Measurements from ENCODE around the gene HSD11B2. TPM values are rescaled to one million over a fixed set of nuclear protein-coding genes. Genes with fewer than 3 reads are reported as not detected.

The HSD11B2 gene
- total RNA-seq, 1 experiment from 2014 or later: not detected

GRCh38 chr16:67441271-67441753 lies 10.4 kb downstream of the HSD11B2 start:
- no peaks in the 10 kb centered on the region for H3K9me3 ChIP-seq (replicated peaks)
- peaks cover 39% of the 10 kb centered on the region for H3K36me3 ChIP-seq
- DNase-seq (ENCODE audit: low read depth in 1 of 2, low spot score in 2 of 2): no peak
- no peak overlapping the region for H3K27ac ChIP-seq
- no peaks in the 10 kb centered on the region for H3K4me1 ChIP-seq (replicated peaks)
- H3K4me3 ChIP-seq: no peak overlapping the region
- no peaks in the 10 kb centered on the region for H3K27me3 ChIP-seq (replicated peaks)

DNA sequence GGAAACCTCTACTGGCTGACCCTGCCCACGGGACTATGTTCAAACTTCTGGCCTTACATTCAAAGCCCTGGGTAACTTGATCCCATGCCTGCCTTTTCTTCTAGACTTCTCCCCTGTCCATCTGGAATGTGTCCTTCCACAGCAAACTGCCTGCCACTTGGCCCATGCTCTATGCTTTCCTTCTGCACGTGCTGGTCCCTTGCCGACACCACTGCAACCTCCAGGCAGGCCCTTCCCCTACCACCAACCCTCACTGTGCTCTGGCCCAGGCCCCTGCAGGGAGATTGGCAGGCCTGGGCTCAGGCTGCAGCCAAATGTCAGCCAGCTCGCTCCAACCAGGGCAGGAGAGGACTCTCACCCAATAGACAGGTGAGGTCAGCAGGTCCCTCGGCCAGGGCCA lies 11.0 kb downstream of the HSD11B2 start:
- Histone ChIP-seq H3K4me3 (no peak overlapping the region), H3K27ac (no peak overlapping the region), H3K27me3 (replicated peaks) (no peaks in the 10 kb centered on the region), H3K4me1 (replicated peaks) (no peaks in the 10 kb centered on the region), H3K36me3 (peaks cover 36% of the 10 kb centered on the region), H3K9me3 (replicated peaks) (no peaks in the 10 kb centered on the region)
- DNase-seq (ENCODE audit: low read depth in 1 of 2, low spot score in 2 of 2): no peak

- DNase-seq (ENCODE audit: low read depth in 1 of 2, low spot score in 2 of 2): no peak
- no peaks in the 10 kb centered on the region for H3K27me3 ChIP-seq (replicated peaks)
- no peaks in the 10 kb centered on the region for H3K9me3 ChIP-seq (replicated peaks)
- H3K4me3 ChIP-seq: no peak overlapping the region
- no peaks in the 10 kb centered on the region for H3K4me1 ChIP-seq (replicated peaks)
- no peak overlapping the region for H3K27ac ChIP-seq
- peaks cover 34% of the 10 kb centered on the region for H3K36me3 ChIP-seq
These were observed 11.8 kb downstream of the HSD11B2 start for GRCh38 chr16:67442581-67443255.

DNA sequence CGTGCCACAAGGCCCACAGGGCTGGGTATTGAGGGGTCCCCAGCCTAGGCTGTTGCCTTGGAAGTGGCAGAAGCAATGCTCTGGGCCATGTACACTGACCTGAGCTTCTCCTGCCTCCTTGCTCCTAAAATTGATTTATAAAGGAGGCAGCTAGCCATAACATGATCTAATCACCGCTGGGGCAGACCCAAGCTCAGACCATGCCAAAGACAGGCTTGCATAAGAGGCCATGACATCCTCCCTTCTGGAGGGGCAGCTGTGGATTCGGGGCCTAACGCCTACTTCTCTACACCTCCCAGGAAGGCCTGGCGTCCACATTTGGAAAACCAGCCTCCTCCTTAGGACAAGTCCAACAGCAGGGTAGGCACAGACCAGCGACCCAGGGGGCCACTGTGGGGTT lies 12.3 kb downstream of the HSD11B2 start:
- H3K4me3 ChIP-seq: no peak overlapping the region
- no peaks in the 10 kb centered on the region for H3K9me3 ChIP-seq (replicated peaks)
- peaks cover 28% of the 10 kb centered on the region for H3K36me3 ChIP-seq
- no peaks in the 10 kb centered on the region for H3K27me3 ChIP-seq (replicated peaks)
- no peak for DNase-seq (ENCODE audit: low read depth in 1 of 2, low spot score in 2 of 2)
- no peak overlapping the region for H3K27ac ChIP-seq
- no peaks in the 10 kb centered on the region for H3K4me1 ChIP-seq (replicated peaks)

GRCh38 chr16:67444259-67445125 lies 13.6 kb downstream of the HSD11B2 start:
- H3K36me3 ChIP-seq: peaks cover 18% of the 10 kb centered on the region
- no peak overlapping the region for H3K27ac ChIP-seq
- no peaks in the 10 kb centered on the region for H3K27me3 ChIP-seq (replicated peaks)
- no peaks in the 10 kb centered on the region for H3K9me3 ChIP-seq (replicated peaks)
- H3K4me3 ChIP-seq: no peak overlapping the region
- H3K4me1 ChIP-seq (replicated peaks): no peaks in the 10 kb centered on the region
- no peak for DNase-seq (ENCODE audit: low read depth in 1 of 2, low spot score in 2 of 2)

- no peak for DNase-seq (ENCODE audit: low read depth in 1 of 2, low spot score in 2 of 2)
- Histone ChIP-seq H3K9me3 (replicated peaks) (no peaks in the 10 kb centered on the region), H3K36me3 (peaks cover 18% of the 10 kb centered on the region)
These were observed 14.2 kb downstream of the HSD11B2 start for GRCh38 chr16:67445126-67445426.

DNA sequence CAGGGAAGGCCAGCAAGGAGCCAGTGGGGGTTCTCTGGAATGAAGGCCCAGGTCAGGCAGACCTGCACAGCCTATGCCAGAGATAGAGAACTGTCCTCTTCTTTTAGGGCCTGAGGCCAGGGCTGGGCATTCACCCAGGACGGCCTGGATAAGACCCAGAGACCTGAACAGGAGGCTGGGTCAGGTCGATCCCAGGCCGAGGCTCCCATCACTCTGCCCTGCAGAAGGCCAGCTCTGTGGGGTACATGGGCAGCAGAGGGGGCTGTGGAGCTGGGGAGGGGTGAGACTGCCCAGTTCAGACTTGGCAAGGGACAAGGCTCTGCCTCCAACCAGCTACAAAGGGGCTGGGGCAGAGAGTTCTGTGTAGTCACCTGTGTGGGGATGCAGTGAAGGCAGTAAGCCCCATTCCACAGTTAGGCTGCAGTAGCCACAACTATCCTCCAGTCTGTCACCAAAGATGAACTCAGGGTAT lies 14.6 kb downstream of the HSD11B2 start:
- Histone ChIP-seq H3K27me3 (replicated peaks) (no peaks in the 10 kb centered on the region), H3K4me1 (replicated peaks) (no peaks in the 10 kb centered on the region), H3K27ac (no peak overlapping the region), H3K9me3 (replicated peaks) (no peaks in the 10 kb centered on the region), H3K4me3 (no peak overlapping the region), H3K36me3 (peaks cover 16% of the 10 kb centered on the region)
- no peak for DNase-seq (ENCODE audit: low read depth in 1 of 2, low spot score in 2 of 2)

More at GRCh38 chr16:67445126-67445426, 14.2 kb downstream of the HSD11B2 start:
- no peak overlapping the region for H3K27ac ChIP-seq
- no peak overlapping the region for H3K4me3 ChIP-seq
- H3K27me3 ChIP-seq (replicated peaks): no peaks in the 10 kb centered on the region
- no peaks in the 10 kb centered on the region for H3K4me1 ChIP-seq (replicated peaks)

DNA sequence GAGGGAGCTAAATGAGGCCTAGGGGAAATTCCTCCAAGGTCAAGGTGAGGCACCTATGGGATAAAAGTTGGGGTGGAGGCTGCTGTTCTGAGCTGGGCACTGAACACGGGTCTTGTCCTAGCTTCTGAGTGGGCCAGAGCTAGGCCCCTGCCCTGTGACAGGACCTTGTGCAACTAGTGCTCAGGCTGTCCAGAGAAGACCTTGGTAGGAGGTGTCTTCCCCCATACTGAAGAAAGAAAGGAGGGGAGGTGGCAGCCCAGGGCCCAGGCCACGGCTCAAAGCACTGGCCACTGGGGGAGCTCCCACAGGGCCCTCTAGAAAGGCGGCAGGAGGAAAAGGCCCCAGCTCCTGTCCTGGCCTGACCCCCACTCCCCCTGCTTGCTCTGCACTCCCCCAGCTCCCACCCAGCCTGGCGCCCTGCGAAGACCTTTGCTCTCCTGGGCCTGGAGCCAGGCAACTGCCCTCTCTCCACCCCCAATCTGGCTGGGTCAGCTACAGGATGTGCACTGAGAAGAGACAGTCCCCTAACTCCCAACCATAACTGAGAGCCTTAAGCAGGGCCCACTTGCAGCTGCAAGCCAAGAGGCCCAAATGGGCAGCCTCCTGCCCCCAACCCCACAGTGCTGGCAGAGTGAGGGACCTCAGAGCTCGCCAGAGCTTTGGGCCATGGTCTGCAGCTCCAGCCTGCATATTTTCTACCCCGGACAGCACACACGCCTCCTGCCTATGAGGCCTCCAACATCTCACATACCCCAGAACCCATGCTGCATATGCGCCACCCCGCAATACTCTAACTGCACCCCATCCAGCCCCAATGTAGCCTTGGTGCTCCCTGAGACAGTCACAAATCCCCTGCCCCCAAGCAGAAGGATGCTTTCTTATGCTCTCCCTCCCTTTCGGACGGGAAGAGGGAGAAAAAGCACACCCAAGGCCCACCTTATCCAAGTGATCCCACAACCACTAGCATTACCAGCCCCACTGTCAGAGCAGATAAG lies 15.3 kb downstream of the HSD11B2 start:
- Histone ChIP-seq H3K9me3 (replicated peaks) (no peaks in the 10 kb centered on the region), H3K27ac (no peak overlapping the region), H3K27me3 (replicated peaks) (no peaks in the 10 kb centered on the region), H3K4me3 (no peak overlapping the region), H3K36me3 (peaks cover 10% of the 10 kb centered on the region; the same call in 1 of the 2 replicates), H3K4me1 (replicated peaks) (no peaks in the 10 kb centered on the region)
- DNase-seq (ENCODE audit: low read depth in 1 of 2, low spot score in 2 of 2): no peak

DNA sequence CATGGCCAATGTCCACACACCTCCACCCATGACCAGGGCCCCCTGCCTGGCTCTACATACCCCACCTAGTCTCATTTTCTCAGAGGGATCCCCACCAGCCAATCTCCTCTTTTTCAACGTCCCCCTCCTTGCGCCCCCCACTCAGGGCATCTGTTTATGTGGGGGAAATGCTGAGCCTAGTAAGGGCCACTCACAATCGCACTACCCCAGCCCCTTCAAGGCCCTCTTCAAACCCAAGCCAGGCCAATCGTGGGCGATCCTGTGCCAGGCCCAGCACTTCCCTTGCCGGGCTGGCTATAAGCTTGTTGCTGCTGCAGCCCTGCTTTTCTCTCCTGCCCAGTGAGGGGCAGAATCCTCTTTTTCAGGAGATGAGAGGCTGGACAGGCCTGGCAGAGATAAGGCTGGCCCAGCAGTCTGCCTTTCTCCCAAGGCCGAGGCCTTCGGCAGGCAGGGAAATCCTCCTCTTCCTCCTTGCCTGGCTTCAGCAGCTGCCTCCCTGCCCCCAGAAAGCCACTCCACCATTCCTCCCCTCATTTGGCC lies 16.1 kb downstream of the HSD11B2 start:
- no peak overlapping the region for H3K4me3 ChIP-seq
- H3K4me1 ChIP-seq (replicated peaks): no peaks in the 10 kb centered on the region
- H3K27me3 ChIP-seq (replicated peaks): no peaks in the 10 kb centered on the region
- no peak overlapping the region for H3K27ac ChIP-seq
- no peak for DNase-seq (ENCODE audit: low read depth in 1 of 2, low spot score in 2 of 2)
- H3K9me3 ChIP-seq (replicated peaks): no peaks in the 10 kb centered on the region
- H3K36me3 ChIP-seq: peaks cover 14% of the 10 kb centered on the region; the same call in 1 of the 2 replicates

DNA sequence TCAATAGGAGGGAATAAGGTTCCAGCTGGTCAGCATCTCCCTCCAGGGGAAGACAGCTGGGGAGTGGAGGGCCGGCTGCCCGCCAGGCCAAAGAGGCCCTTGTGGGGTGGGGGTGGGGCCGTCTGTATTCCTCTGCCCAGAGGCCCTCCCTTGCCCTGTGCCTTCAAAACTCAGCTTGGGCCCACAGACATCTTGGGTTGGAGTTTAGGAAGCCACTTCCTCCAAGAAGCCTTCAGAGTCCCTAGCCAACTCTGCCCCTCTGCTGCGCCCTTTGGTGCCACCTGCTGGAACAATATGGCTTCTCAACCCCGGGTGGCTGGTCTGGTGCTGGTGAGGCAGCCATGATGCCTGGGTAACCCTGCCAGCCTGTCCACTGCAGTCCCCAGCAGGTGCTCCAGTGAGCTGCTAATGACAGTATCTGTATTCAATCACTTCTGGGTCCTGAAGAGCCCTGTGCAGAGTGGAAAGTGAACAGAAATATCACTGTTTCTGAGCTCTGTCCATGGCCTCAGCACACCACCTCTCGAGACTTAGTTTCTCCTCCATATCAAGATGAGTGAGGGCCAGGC lies 16.7 kb downstream of the HSD11B2 start:
- peak; percentile 31 to 65 for DNase-seq (ENCODE audit: low read depth in 1 of 2, low spot score in 2 of 2)
- Histone ChIP-seq H3K4me1 (replicated peaks) (no peaks in the 10 kb centered on the region), H3K27me3 (replicated peaks) (no peaks in the 10 kb centered on the region), H3K27ac (no peak overlapping the region), H3K4me3 (no peak overlapping the region), H3K9me3 (replicated peaks) (no peaks in the 10 kb centered on the region), H3K36me3 (peaks cover 15% of the 10 kb centered on the region; the same call in 1 of the 2 replicates)

GRCh38 chr16:67448580-67448979 lies 17.7 kb downstream of the HSD11B2 start:
- DNase-seq (ENCODE audit: low read depth in 1 of 2, low spot score in 2 of 2): no peak
- Histone ChIP-seq H3K27me3 (replicated peaks) (no peaks in the 10 kb centered on the region), H3K4me1 (replicated peaks) (no peaks in the 10 kb centered on the region), H3K27ac (no peak overlapping the region), H3K4me3 (no peak overlapping the region), H3K36me3 (peaks cover 19% of the 10 kb centered on the region), H3K9me3 (replicated peaks) (no peaks in the 10 kb centered on the region)

DNA sequence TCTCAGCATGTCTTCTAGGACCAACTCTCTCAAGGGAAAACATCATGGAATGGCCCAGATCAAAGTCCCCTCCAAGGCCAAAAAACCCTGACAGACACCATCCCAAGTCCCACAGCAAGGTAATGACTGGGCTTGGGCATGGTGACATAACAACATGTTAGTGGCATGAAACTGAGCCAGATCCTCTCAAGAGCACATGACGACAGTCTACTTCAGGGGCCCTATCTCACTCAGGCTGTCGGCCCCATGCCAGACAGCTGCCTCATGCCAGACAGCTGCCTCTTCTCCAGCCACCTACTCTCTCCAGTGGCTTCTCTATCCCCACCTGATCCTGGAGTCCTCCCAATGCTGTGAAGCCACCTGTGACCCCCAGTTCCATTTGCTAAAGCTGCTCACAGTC lies 18.4 kb downstream of the HSD11B2 start:
- Histone ChIP-seq H3K27ac (no peak overlapping the region), H3K27me3 (replicated peaks) (no peaks in the 10 kb centered on the region), H3K9me3 (replicated peaks) (no peaks in the 10 kb centered on the region), H3K36me3 (peaks cover 19% of the 10 kb centered on the region), H3K4me1 (replicated peaks) (no peaks in the 10 kb centered on the region), H3K4me3 (no peak overlapping the region)
- DNase-seq (ENCODE audit: low read depth in 1 of 2, low spot score in 2 of 2): no peak

GRCh38 chr16:67449739-67450138 lies 18.8 kb downstream of the HSD11B2 start:
- Histone ChIP-seq H3K27ac (no peak overlapping the region), H3K36me3 (peaks cover 18% of the 10 kb centered on the region), H3K4me1 (replicated peaks) (no peaks in the 10 kb centered on the region), H3K27me3 (replicated peaks) (no peaks in the 10 kb centered on the region), H3K9me3 (replicated peaks) (no peaks in the 10 kb centered on the region), H3K4me3 (no peak overlapping the region)
- no peak for DNase-seq (ENCODE audit: low read depth in 1 of 2, low spot score in 2 of 2)
